ENCODE data around the gene MACROD2. TPM values are rescaled to one million over a fixed set of nuclear protein-coding genes. Genes with fewer than 3 reads are reported as not detected.

The MACROD2 gene
- total RNA-seq, 4 donors from 2014 or later, result 2.1 to 28.1 (median 12.6) TPM

DNA sequence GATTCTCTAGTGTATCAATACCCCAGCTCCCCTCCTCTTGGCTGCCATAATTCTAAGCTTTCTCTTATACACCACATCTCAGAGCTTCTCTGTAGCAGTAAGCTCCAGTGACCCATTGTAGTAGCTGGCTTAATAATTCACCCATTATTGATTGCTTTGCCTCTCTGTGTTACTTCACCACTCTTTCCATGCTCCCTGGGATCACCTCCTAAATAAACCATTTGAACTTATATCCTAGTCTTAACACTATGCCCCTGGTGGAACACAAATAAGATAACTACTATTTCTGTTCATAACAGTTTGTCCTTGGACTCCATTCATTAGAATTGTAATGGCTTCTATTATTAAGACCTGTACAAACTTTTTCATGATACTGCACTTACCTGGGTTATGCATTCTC is 1819.0 kb downstream of the MACROD2 start:
- Histone ChIP-seq H3K9me3 (no peaks in the 10 kb centered on the region), H3K27ac (no peak overlapping the region), H3K4me3 (no peak overlapping the region), H3K4me1 (no peaks in the 10 kb centered on the region), H3K36me3 (no peaks in the 10 kb centered on the region), H3K27me3 (no peaks in the 10 kb centered on the region)
- no peak for DNase-seq
- intact Hi-C loops (cut with DNase I; ENCODE audit: low total_unique reads), result no loop called here
- no peak for TF ChIP-seq POLR2A (IDR thresholded peaks at IDR 0.05)

DNA sequence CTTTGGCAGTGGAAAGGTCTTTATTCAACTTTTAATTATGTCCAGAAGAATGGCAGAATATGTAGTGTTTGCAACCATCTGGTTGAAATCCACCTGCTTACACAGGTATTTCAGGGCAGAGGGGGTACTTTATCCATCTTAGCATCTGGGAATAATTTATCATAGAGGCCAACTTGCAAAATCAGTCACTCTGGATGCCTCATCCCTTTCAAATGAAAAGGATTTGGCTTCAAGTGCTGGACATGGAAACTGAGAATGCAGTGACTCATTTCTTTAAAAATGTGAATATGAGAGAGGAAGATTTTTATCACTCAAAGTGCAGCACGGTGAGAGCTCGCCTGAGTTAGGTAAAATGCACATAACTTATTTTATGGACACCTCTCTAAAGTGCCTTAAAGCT is 1819.6 kb downstream of the MACROD2 start:
- Histone ChIP-seq H3K27ac (no peak overlapping the region), H3K27me3 (no peaks in the 10 kb centered on the region), H3K36me3 (no peaks in the 10 kb centered on the region), H3K4me3 (no peak overlapping the region), H3K4me1 (no peaks in the 10 kb centered on the region), H3K9me3 (no peaks in the 10 kb centered on the region)
- TF ChIP-seq POLR2A (IDR thresholded peaks at IDR 0.05), result no peak
- TF ChIP-seq, protein P1, sequence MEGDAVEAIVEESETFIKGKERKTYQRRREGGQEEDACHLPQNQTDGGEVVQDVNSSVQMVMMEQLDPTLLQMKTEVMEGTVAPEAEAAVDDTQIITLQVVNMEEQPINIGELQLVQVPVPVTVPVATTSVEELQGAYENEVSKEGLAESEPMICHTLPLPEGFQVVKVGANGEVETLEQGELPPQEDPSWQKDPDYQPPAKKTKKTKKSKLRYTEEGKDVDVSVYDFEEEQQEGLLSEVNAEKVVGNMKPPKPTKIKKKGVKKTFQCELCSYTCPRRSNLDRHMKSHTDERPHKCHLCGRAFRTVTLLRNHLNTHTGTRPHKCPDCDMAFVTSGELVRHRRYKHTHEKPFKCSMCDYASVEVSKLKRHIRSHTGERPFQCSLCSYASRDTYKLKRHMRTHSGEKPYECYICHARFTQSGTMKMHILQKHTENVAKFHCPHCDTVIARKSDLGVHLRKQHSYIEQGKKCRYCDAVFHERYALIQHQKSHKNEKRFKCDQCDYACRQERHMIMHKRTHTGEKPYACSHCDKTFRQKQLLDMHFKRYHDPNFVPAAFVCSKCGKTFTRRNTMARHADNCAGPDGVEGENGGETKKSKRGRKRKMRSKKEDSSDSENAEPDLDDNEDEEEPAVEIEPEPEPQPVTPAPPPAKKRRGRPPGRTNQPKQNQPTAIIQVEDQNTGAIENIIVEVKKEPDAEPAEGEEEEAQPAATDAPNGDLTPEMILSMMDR (IDR thresholded peaks at IDR 0.05), result no peak
- DNase-seq, result no peak
- intact Hi-C loops (cut with DNase I; ENCODE audit: low total_unique reads), result no loop called here

DNA sequence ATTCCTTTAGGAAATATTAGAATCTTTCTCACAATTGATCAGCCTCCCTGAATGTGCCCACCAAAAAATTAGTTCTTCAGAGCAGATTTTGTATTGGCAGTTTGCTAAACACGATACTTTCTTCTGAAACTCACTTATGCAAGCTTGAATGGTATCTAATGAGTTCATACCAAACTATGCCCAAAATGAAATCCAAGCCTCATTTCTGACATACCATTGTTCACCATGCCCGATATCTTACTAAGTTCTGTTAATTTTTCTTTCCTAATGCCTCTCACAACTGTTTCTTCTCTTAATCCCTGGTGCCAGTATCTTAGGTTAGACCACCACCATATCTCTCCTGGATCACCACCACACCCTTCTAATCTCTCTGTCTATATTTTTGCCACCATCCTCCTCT is 1822.0 kb downstream of the MACROD2 start:
- Histone ChIP-seq H3K4me1 (no peaks in the 10 kb centered on the region), H3K36me3 (no peaks in the 10 kb centered on the region), H3K9me3 (no peaks in the 10 kb centered on the region), H3K27ac (no peak overlapping the region), H3K27me3 (no peaks in the 10 kb centered on the region), H3K4me3 (no peak overlapping the region)
- DNase-seq, result no peak
- TF ChIP-seq, protein P1 (IDR thresholded peaks at IDR 0.05), result no peak
- no peak for TF ChIP-seq POLR2A (IDR thresholded peaks at IDR 0.05)
- intact Hi-C loops (cut with DNase I; ENCODE audit: low total_unique reads), result no loop called here

DNA sequence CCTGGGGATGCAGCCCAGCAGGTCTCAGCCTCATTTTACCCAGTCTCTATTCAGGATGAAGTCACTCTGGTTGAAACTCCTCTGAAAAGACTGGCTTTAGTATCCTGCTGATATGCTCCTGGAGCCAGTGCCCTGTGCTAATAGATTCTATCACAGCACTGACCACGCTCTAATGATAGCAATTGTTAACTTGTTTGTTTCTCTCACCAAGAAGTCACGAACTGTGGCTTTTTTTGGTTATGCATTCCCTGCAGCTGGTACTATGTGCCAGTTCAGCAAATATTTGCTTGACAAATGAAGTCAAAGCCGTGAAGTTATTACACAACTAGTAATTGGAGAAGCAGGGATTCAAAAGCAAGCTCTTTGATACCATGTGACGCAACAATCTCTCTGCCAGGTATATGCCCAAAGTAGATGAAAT is 1823.3 kb downstream of the MACROD2 start:
- TF ChIP-seq POLR2A (IDR thresholded peaks at IDR 0.05), result no peak
- H3K36me3 ChIP-seq, result no peaks in the 10 kb centered on the region
- no peaks in the 10 kb centered on the region for H3K4me1 ChIP-seq
- intact Hi-C loops (cut with DNase I; ENCODE audit: low total_unique reads), result no loop called here
- no peak overlapping the region for H3K27ac ChIP-seq
- DNase-seq, result no peak
- H3K9me3 ChIP-seq, result no peaks in the 10 kb centered on the region
- no peaks in the 10 kb centered on the region for H3K27me3 ChIP-seq
- no peak overlapping the region for H3K4me3 ChIP-seq

DNA sequence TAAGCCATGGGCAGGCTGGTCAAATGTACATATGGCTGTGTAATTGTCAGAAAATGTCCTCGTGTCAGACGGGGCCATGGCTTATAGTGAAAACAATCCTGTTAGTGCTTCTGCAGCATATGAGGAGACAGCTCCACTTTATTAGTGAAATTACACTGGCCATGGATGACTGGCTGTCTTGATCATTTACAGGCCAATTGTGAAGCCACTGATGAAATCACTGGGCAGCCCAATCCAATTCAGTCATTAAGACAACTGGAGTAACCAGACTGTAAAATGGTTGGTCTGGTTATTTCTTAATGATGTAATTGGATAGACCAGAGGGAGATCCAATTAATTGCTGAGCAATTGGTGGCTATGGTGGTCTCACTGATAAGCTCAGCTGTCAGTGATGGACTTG is 1828.4 kb downstream of the MACROD2 start:
- intact Hi-C loops (cut with DNase I; ENCODE audit: low total_unique reads), result no loop called here
- H3K4me3 ChIP-seq, result no peak overlapping the region
- TF ChIP-seq POLR2A (IDR thresholded peaks at IDR 0.05), result no peak
- TF ChIP-seq, protein P1 (IDR thresholded peaks at IDR 0.05), result no peak
- H3K36me3 ChIP-seq, result no peaks in the 10 kb centered on the region
- H3K27ac ChIP-seq, result no peak overlapping the region
- no peaks in the 10 kb centered on the region for H3K4me1 ChIP-seq
- H3K9me3 ChIP-seq, result no peaks in the 10 kb centered on the region
- DNase-seq, result no peak
- H3K27me3 ChIP-seq, result no peaks in the 10 kb centered on the region

DNA sequence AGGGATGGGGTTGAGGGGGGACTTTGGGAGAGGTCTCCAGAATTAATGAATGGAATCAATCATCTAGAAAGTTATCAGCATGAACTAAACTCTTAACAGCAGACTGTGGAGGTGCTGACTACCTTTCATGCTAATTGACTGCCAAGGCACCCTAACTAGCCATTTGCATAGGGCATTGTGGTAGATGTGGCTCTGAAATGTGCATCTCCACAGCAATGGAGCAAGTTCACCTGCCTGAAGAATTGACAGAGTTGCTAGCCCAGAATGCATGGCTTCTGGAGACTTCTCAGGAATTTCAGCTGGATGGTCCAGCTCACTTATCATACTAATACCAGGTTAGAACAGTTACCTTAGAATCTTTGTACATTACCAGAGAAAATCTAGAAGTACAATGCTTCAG is 1832.3 kb downstream of the MACROD2 start:
- Histone ChIP-seq H3K4me3 (no peak overlapping the region), H3K36me3 (no peaks in the 10 kb centered on the region), H3K27me3 (no peaks in the 10 kb centered on the region), H3K9me3 (no peaks in the 10 kb centered on the region), H3K4me1 (no peaks in the 10 kb centered on the region), H3K27ac (no peak overlapping the region)
- TF ChIP-seq, protein P1 (IDR thresholded peaks at IDR 0.05), result no peak
- TF ChIP-seq POLR2A (IDR thresholded peaks at IDR 0.05), result no peak
- no peak for DNase-seq
- intact Hi-C loops (cut with DNase I; ENCODE audit: low total_unique reads), result no loop called here

Measured in uterus (tissue), 4 donors.